CD4-positive, alpha-beta T cell (primary cell): ENCODE data around the gene EIF4H. TPM values are rescaled to one million over a fixed set of nuclear protein-coding genes. Genes with fewer than 3 reads are reported as not detected.

ENCODE experiments used
- ATAC-seq: fragments of 200-7000 bp; cut with Tn5 transposase; one replicate; pipeline ENCODE4 v1.10.0; 2022; ENCODE audit warnings: mild to moderate bottlenecking; ENCODE audit not compliant: poor library complexity
- CTCF ChIA-PET: fragments of 350-600 bp; sonication (Branson Sonifier 250); formaldehyde crosslinking; loops from one replicate; lab custom pipeline; 2021; ENCODE audit warnings: antibody characterized with exemption, inconsistent platforms; lab: Charles Lee
- POLR2A ChIA-PET: fragments of 350-600 bp; sonication (Branson Sonifier 250); formaldehyde crosslinking; loops from one replicate; lab custom pipeline; 2021; ENCODE audit warnings: antibody characterized with exemption, inconsistent platforms; lab: Charles Lee
- DNase-seq, 14 experiments: peaks; one replicate each; pipeline ENCODE4 v3.0.0-alpha.2; 2013 to 2020; ENCODE audit warnings: mixed read lengths in 2 of 14
- H3K27ac ChIP-seq, 2 donors: one replicate each; pipeline versions ENCODE4 v1.5.1 to v1.7.0; 2013; ENCODE audit warnings: low read length in 2 of 2, low read depth in 1 of 2, mild to moderate bottlenecking in 1 of 2
- H3K27me3 ChIP-seq, 2 experiments: 1 replicate in 1 of 2; 2 replicates in 1 of 2; pipeline versions ENCODE4 v1.6.1 to v1.7.0; 2013; ENCODE audit warnings: low read length in 2 of 2, control low read depth in 1 of 2, mild to moderate bottlenecking in 1 of 2, moderate library complexity in 1 of 2; ENCODE audit not compliant: insufficient read depth in 2 of 2, control insufficient read depth in 1 of 2
- H3K36me3 ChIP-seq: one replicate; pipeline ENCODE4 v1.6.1; 2013; ENCODE audit warnings: low read length, control low read depth; ENCODE audit not compliant: insufficient read depth
- H3K4me1 ChIP-seq: one replicate; pipeline ENCODE4 v1.6.1; 2013; ENCODE audit warnings: low read length, control low read depth; ENCODE audit not compliant: insufficient read depth
- H3K4me3 ChIP-seq: one replicate; pipeline ENCODE4 v1.5.1; 2013; ENCODE audit warnings: mild to moderate bottlenecking, low read length, moderate library complexity
- H3K9me3 ChIP-seq, 2 experiments: 1 replicate in 1 of 2; 2 replicates in 1 of 2; pipeline versions ENCODE4 v1.6.1 to v1.7.0; 2013; ENCODE audit warnings: low read length in 2 of 2, mild to moderate bottlenecking in 2 of 2, control low read depth in 1 of 2, moderate library complexity in 1 of 2; ENCODE audit not compliant: control insufficient read depth in 1 of 2, insufficient read depth in 1 of 2
- H3K27ac Mint-ChIP-seq: one replicate; pipeline ENCODE4 v1.8.0; 2020; ENCODE audit warnings: mixed read lengths
- H3K27me3 Mint-ChIP-seq: one replicate; pipeline ENCODE4 v1.8.0; 2021; ENCODE audit warnings: mixed read lengths
- H3K36me3 Mint-ChIP-seq: one replicate; pipeline ENCODE4 v1.8.0; 2021; ENCODE audit warnings: low read depth, mixed read lengths
- H3K4me1 Mint-ChIP-seq: one replicate; pipeline ENCODE4 v1.8.0; 2021; ENCODE audit warnings: low read depth, mixed read lengths
- H3K4me3 Mint-ChIP-seq: one replicate; pipeline ENCODE4 v1.8.0; 2020; ENCODE audit warnings: mild to moderate bottlenecking, mixed read lengths
- H3K9me3 Mint-ChIP-seq: one replicate; pipeline ENCODE4 v1.8.0; 2020; ENCODE audit warnings: mixed read lengths
- intact Hi-C, 2 experiments: fragments of 100-400 bp; cut with DNase I in 1 of 2; cut with micrococcal nuclease in 1 of 2; formaldehyde crosslinking; loops; one replicate each; pipeline versions ENCODE4 v1.15.1 to v1.9.0; 2023 to 2025; cut with DNase I, micrococcal nuclease
- total RNA-seq, 174 experiments: library from RNA in 2 of 174; stranded (reverse) in 2 of 174; gene quantifications; one replicate each; pipeline ENCODE4 v1.2.3 and lab custom pipeline; 2021 to 2026
- TF ChIP-seq, protein P1 (sequence below): fragments of 200-600 bp; IDR thresholded peaks from one replicate; pipeline ENCODE4 v1.8.0; 2022; ENCODE audit warnings: antibody characterized with exemption, mild to moderate bottlenecking

Gene EIF4H
- total RNA-seq, 2 experiments from 2014 or later: 311 to 316 TPM

DNA sequence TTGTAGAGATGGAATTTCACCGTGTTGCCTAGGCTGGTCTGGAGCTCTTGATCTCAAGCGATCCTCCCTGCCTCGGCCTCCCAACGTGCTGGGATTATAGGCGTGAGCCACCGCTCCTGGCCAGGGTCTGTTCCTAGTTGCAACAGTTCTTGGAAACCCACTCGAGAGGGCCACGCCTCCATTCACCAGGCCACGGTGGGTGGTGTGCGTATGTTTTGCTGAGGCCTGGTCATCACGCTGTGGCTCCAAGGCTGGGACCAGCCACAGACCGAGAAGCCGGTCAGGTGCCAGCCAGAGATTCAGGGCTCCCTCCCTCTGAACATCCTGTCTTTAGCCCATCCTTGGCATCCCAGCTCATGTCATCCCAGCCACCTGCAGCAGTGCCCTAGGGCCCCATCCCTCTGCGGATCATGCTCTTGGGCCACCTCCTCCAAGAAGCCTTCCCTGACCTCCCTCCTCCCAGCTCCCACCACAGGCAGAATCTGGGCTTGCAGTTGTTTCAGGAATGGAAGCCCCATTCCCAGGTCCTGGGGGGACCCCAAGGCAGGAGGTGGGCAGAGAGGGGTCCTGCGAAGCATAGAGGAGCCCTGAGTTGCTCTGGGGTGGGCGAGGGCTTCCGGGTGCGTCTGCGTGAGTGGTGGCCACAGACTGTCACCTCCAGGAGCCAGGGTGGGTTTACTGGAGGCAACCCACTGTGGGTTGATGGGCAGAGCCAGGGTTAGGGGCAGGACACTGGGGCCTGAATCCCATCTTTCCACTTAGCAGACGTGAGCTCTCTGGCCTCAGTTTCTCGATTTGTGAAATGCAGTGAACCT lies 40.9 kb downstream of the EIF4H start:
- intact Hi-C loops: no loop called here
- CTCF ChIA-PET: no interaction called here
- Mint-ChIP-seq H3K9me3 (no peaks in the 10 kb centered on the region), H3K4me3 (no peak overlapping the region), H3K27ac (no peak overlapping the region), H3K4me1 (peaks cover 15% of the 10 kb centered on the region), H3K27me3 (no peaks in the 10 kb centered on the region), H3K36me3 (no peaks in the 10 kb centered on the region)
- Histone ChIP-seq H3K4me3 (no peak overlapping the region), H3K36me3 (no peaks in the 10 kb centered on the region), H3K4me1 (peaks cover 21% of the 10 kb centered on the region), H3K27ac (no peak overlapping the region), H3K27me3 (no peaks in the 10 kb centered on the region), H3K9me3 (peaks cover 0 to 4% of the 10 kb centered on the region in 2 experiments)
- POLR2A ChIA-PET: no interaction called here
- DNase-seq (no peak), ATAC-seq (no peak)
- TF ChIP-seq, protein P1, sequence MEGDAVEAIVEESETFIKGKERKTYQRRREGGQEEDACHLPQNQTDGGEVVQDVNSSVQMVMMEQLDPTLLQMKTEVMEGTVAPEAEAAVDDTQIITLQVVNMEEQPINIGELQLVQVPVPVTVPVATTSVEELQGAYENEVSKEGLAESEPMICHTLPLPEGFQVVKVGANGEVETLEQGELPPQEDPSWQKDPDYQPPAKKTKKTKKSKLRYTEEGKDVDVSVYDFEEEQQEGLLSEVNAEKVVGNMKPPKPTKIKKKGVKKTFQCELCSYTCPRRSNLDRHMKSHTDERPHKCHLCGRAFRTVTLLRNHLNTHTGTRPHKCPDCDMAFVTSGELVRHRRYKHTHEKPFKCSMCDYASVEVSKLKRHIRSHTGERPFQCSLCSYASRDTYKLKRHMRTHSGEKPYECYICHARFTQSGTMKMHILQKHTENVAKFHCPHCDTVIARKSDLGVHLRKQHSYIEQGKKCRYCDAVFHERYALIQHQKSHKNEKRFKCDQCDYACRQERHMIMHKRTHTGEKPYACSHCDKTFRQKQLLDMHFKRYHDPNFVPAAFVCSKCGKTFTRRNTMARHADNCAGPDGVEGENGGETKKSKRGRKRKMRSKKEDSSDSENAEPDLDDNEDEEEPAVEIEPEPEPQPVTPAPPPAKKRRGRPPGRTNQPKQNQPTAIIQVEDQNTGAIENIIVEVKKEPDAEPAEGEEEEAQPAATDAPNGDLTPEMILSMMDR: no peak

DNA sequence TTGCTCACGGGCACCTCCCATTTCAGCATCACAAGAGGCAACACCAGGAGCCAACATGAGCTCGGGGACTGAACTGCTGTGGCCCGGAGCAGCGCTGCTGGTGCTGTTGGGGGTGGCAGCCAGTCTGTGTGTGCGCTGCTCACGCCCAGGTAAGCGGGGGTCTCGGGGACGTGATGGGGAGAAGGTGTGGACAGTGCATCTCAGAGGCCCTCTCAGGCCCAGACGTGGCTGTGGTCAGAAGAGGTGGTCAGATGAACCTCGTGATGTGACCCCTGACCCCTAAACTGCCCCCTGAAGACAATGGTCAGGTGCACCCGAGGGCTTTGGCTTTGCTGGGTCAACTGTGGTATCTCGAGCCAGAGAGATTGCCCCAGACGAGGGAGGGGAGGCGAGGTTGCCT lies 41.8 kb downstream of the EIF4H start:
- Histone ChIP-seq H3K27me3 (no peaks in the 10 kb centered on the region), H3K4me3 (no peak overlapping the region), H3K27ac (no peak overlapping the region), H3K36me3 (no peaks in the 10 kb centered on the region), H3K4me1 (peaks cover 14% of the 10 kb centered on the region), H3K9me3 (peaks cover 0 to 4% of the 10 kb centered on the region in 2 experiments)
- ATAC-seq (no peak), DNase-seq (no peak)
- Mint-ChIP-seq H3K4me3 (no peak overlapping the region), H3K27me3 (no peaks in the 10 kb centered on the region), H3K9me3 (no peaks in the 10 kb centered on the region), H3K36me3 (no peaks in the 10 kb centered on the region), H3K4me1 (peaks cover 15% of the 10 kb centered on the region), H3K27ac (no peak overlapping the region)
- intact Hi-C loops: no loop called here
- TF ChIP-seq, protein P1: no peak
- ChIA-PET CTCF (no interaction called here), POLR2A (no interaction called here)

DNA sequence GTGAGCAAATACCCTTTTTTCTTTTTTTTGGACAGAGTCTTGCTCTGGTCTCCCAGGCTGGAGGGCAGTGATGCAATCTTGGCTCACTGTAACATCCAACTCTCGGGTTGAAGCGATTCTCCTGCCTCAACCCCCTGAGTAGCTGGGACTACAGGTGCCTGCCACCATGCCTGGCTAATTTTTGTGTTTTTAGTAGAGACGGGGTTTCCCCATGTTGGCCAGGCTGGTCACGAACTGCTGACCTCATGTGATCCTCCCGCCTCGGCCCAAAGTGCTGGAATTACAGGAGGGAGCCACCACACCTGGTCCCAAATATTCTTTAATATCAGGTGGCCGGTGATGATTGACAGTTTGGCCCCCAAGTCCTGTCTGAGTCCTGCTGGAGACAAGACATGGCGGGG lies 42.2 kb downstream of the EIF4H start:
- Histone ChIP-seq H3K27ac (no peak overlapping the region), H3K36me3 (no peaks in the 10 kb centered on the region), H3K4me1 (peaks cover 13% of the 10 kb centered on the region), H3K27me3 (no peaks in the 10 kb centered on the region), H3K9me3 (peaks cover 0 to 4% of the 10 kb centered on the region in 2 experiments), H3K4me3 (no peak overlapping the region)
- no peaks in the 10 kb centered on the region for H3K36me3 Mint-ChIP-seq
- intact Hi-C loops: no loop called here
- no peaks in the 10 kb centered on the region for H3K9me3 Mint-ChIP-seq
- H3K4me3 Mint-ChIP-seq: no peak overlapping the region
- no peak overlapping the region for H3K27ac Mint-ChIP-seq
- H3K4me1 Mint-ChIP-seq: peaks cover 15% of the 10 kb centered on the region
- ChIA-PET CTCF (no interaction called here), POLR2A (no interaction called here)
- ATAC-seq: no peak
- TF ChIP-seq, protein P1: no peak
- no peaks in the 10 kb centered on the region for H3K27me3 Mint-ChIP-seq
- no peak for DNase-seq
